Endodermal cell (in vitro differentiated cells): ENCODE results near the gene CNOT1. TPM values are rescaled to one million over a fixed set of nuclear protein-coding genes. Genes with fewer than 3 reads are reported as not detected.

Experiments
- DNase-seq: peaks from one replicate; pipeline ENCODE4 v3.0.0-alpha.2; 2017
- H3K27ac ChIP-seq: 2 replicates; pipeline ENCODE4 v1.5.1; 2013; ENCODE audit warnings: mild to moderate bottlenecking, low read depth, low read length, moderate library complexity
- H3K27me3 ChIP-seq: 2 replicates; pipeline ENCODE4 v1.6.1; 2013; ENCODE audit warnings: mild to moderate bottlenecking, low read length, moderate library complexity; ENCODE audit not compliant: insufficient read depth, control insufficient read depth, poor library complexity, severe bottlenecking
- H3K36me3 ChIP-seq: 2 replicates; pipeline ENCODE4 v1.7.0; 2013; ENCODE audit warnings: mild to moderate bottlenecking, low read length, moderate library complexity; ENCODE audit not compliant: control insufficient read depth, insufficient read depth
- H3K4me1 ChIP-seq: one replicate; pipeline ENCODE4 v1.7.0; 2013; ENCODE audit warnings: low read length; ENCODE audit not compliant: control insufficient read depth, insufficient read depth
- H3K4me3 ChIP-seq: 2 replicates; pipeline ENCODE4 v1.5.1; 2013; ENCODE audit warnings: mild to moderate bottlenecking, low read length, moderate library complexity
- H3K9ac ChIP-seq: 2 replicates; pipeline ENCODE4 v1.6.1; 2013; ENCODE audit warnings: mild to moderate bottlenecking, low read length, moderate library complexity; ENCODE audit not compliant: poor library complexity, severe bottlenecking; ENCODE audit errors: extremely low read depth
- H3K9me3 ChIP-seq: 2 replicates; pipeline ENCODE4 v1.6.1; 2013; ENCODE audit warnings: mild to moderate bottlenecking, low read length, moderate library complexity; ENCODE audit not compliant: control insufficient read depth
- H3K27ac Mint-ChIP-seq: 2 replicates; pipeline ENCODE4 v1.8.0; 2020; ENCODE audit warnings: mixed read lengths
- H3K27me3 Mint-ChIP-seq: 2 replicates; pipeline ENCODE4 v1.8.0; 2021; ENCODE audit warnings: mild to moderate bottlenecking, mixed read lengths; ENCODE audit not compliant: insufficient read depth
- H3K36me3 Mint-ChIP-seq: 2 replicates; pipeline ENCODE4 v1.8.0; 2020; ENCODE audit warnings: low read depth, mixed read lengths
- H3K4me1 Mint-ChIP-seq: 2 replicates; pipeline ENCODE4 v1.8.0; 2020; ENCODE audit warnings: mixed read lengths
- H3K4me3 Mint-ChIP-seq: 2 replicates; pipeline ENCODE4 v1.8.0; 2020; ENCODE audit warnings: mild to moderate bottlenecking, moderate library complexity, mixed read lengths
- H3K9me3 Mint-ChIP-seq: 2 replicates; pipeline ENCODE4 v1.8.0; 2020; ENCODE audit warnings: mild to moderate bottlenecking, mixed read lengths
- CTCF ChIP-seq: fragments of 200-600 bp; sonication (generic); conservative IDR thresholded peaks from 2 replicates; pipeline ENCODE4 v1.5.0; 2021; ENCODE audit warnings: antibody characterized with exemption, mild to moderate bottlenecking
- WGBS, 2 experiments: methylation state at CpG; one replicate each; pipeline versions ENCODE4 v1.1.5 to v1.1.7; 2013; ENCODE audit warnings: missing lambda C conversion rate in 2 of 2, mixed read lengths in 1 of 2; ENCODE audit not compliant: insufficient coverage in 1 of 2, insufficient read length in 1 of 2; 5-methylcytosine and 5-hydroxymethylcytosine counted together
- total RNA-seq, 2 donors: library from RNA; stranded (reverse); fragmentation: NEBNext Ultra II Directional in 1 of 2; extraction: Animal tissue kit (Norgen Biotek cat#: 25700) in 1 of 2; gene quantifications; 2 replicates in 1 of 2; 3 replicates in 1 of 2; pipeline ENCODE4 v1.2.1, GENCODE V29; 2021

The CNOT1 gene
- total RNA-seq, 2 donors from 2014 or later: 253 to 263 TPM

DNA sequence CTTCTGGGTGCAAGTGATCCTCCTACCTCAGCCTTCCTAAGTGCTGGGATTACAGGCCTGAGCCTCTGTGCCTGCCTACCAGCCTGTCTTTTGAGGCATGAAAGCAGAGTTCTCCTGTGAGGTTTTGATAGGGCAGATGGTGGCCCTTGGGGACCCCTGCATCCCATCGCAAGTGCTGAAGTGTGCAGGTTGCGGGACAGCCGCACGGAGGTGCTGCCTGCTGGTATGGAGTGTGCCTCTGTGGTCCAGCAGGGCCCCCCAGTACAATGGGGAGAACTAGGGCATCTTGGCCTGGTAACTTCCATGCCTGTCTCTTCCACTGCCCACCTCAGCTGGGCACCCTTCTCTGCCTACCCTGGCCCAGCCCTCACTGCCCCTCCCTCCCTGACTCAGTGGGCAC is 139.6 kb downstream of the CNOT1 start:
- DNase-seq: no peak
- Mint-ChIP-seq H3K27me3 (no peaks in the 10 kb centered on the region), H3K9me3 (no peaks in the 10 kb centered on the region), H3K4me1 (no peaks in the 10 kb centered on the region), H3K36me3 (peaks cover 23% of the 10 kb centered on the region), H3K27ac (no peak overlapping the region), H3K4me3 (no peak overlapping the region)
- H3K27ac ChIP-seq: no peak overlapping the region
- no peak for TF ChIP-seq CTCF
- H3K27me3 ChIP-seq: no peaks in the 10 kb centered on the region
- H3K36me3 ChIP-seq: peaks cover 18% of the 10 kb centered on the region
- peaks cover 9% of the 10 kb centered on the region for H3K4me1 ChIP-seq
- WGBS, 2 experiments: 87 to 91% methylated on average over 4 of the region's 4 CpGs
- no peaks in the 10 kb centered on the region for H3K9me3 ChIP-seq
- no peak overlapping the region for H3K4me3 ChIP-seq
- H3K9ac ChIP-seq: no peak overlapping the region

GRCh38 chr16:58488531-58488930 is 141.1 kb downstream of the CNOT1 start:
- peak; percentile 49 for DNase-seq
- no peaks in the 10 kb centered on the region for H3K9me3 ChIP-seq
- no peak for TF ChIP-seq CTCF
- Mint-ChIP-seq H3K27ac (no peak overlapping the region), H3K36me3 (peaks cover 20% of the 10 kb centered on the region), H3K4me3 (no peak overlapping the region), H3K4me1 (no peaks in the 10 kb centered on the region), H3K9me3 (no peaks in the 10 kb centered on the region), H3K27me3 (no peaks in the 10 kb centered on the region)
- H3K4me1 ChIP-seq: peaks cover 9% of the 10 kb centered on the region
- WGBS, 2 experiments: 61 to 65% methylated on average over 2 to 3 of the region's 3 CpGs
- H3K4me3 ChIP-seq: no peak overlapping the region
- no peak overlapping the region for H3K27ac ChIP-seq
- H3K27me3 ChIP-seq: no peaks in the 10 kb centered on the region
- H3K36me3 ChIP-seq: peaks cover 12% of the 10 kb centered on the region
- H3K9ac ChIP-seq: no peak overlapping the region

GRCh38 chr16:58487566-58488351 is 141.9 kb downstream of the CNOT1 start:
- Mint-ChIP-seq H3K9me3 (no peaks in the 10 kb centered on the region), H3K4me3 (no peak overlapping the region), H3K4me1 (peaks cover 7% of the 10 kb centered on the region), H3K27ac (no peak overlapping the region), H3K36me3 (peaks cover 16% of the 10 kb centered on the region), H3K27me3 (no peaks in the 10 kb centered on the region)
- Histone ChIP-seq H3K27me3 (no peaks in the 10 kb centered on the region), H3K4me3 (no peak overlapping the region), H3K9me3 (no peaks in the 10 kb centered on the region), H3K36me3 (peaks cover 12% of the 10 kb centered on the region), H3K4me1 (peaks cover 9% of the 10 kb centered on the region), H3K27ac (no peak overlapping the region), H3K9ac (no peak overlapping the region)
- 24 to 52% methylated on average over 11 to 43 of the region's 43 CpGs for WGBS, 2 experiments
- peak; percentile 97 for TF ChIP-seq CTCF
- peak; percentile 98 for DNase-seq
